ENCODE measurements around the gene TMPRSS4.

Gene TMPRSS4

DNA sequence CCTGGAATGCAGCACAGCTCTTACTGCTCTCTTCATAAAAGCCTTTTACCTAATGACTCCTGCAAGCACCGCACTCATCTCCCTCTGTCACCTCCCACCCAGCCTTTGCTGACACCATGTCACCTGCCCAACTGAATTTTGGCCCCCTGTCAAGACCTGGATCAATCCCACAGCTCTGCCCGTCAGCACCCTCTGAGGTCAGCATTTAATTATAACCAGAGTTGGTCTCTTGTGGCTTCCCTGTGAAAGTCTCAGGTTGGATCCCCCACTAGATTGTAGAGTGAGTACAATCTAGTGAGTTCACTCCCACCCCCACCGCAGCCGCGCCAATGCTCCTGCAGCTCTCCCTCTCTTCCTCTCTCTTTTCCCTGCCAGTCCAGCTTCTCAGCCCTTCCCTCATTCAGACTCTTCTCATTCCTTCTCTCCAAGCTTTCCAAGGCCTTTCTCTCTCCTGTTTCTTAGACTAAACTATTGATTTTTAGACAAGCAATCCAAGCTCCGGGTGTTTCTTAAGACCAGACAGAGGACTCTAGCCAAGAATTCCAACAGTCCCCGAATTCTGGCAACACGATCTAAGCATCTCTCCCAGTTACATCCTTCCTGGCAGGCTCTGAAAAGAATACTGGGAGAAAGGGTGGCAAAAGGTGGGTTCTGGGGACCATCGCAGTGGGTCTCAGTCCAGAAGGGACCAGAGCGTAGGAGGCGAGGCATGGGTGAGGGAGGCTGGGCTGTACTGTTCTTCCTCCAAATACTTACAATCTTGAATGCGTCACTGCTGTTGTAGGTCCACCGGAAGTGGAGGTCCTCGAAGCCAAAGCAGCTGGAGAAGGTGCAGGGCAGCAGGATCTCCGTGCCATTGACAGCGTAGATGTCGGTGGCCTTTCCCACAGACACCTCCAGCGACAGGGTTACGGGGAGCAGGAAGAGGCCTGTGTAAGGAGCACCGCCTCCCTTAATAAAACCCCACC is 67.7 kb downstream of the TMPRSS4 start:
- Mint-ChIP-seq H3K4me3 (no peak overlapping the region), H3K9me3 (no peaks in the 10 kb centered on the region), H3K4me1 (no peaks in the 10 kb centered on the region), H3K27me3 (peaks cover 76% of the 10 kb centered on the region), H3K36me3 (no peaks in the 10 kb centered on the region), H3K27ac (no peak overlapping the region)
- ATAC-seq = no peak

DNA sequence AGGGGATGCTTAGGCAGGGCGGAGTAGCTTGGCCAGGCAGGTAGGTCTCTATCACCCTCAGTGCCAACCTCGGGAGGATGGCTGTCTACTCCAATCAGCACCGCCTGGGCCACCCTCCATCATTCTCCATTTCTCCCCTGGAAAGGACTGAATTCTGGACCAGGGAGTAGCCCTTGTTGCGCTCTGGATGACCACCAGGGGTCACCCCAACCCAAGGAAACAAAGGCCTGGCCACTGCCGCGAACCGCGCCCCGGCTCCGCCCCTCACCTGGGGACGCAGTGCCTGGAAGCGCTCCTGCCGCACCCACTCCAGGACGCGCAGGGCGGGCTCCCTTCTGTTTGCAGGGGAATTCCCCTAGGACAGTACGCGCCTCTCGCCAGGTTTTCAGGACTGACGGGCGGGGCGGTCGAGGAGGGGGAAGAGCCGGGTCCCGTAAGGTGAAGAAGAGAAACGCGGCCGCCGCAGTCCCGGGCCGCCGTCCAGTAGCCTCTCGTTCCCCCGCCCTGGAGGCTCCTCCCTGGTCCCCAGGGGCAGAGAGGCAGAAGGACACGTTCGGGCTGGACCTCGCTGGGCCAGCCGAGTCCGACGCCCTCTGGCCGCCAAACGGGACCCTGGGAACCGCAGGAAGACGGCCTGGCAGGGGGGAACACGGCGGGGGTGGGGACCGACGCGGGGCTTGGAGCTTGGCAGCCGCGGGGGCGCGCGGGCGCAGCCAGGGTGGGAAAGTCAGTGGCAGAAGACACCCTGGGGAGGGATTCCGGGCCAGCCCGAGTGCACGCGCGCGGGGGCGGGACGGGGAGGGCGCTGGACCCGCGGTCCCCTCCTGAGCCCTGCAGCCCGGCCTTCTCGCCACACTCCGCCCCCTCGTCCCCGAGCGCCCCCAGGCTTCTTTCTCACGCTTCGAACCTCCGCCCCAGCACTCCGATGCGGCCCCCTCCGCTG is 68.7 kb downstream of the TMPRSS4 start:
- Mint-ChIP-seq H3K4me1 (no peaks in the 10 kb centered on the region), H3K27ac (peak overlapping the region; percentile 21), H3K36me3 (no peaks in the 10 kb centered on the region), H3K4me3 (peak overlapping the region; percentile 84), H3K27me3 (peaks cover 77% of the 10 kb centered on the region), H3K9me3 (no peaks in the 10 kb centered on the region)
- ATAC-seq = peak; percentile 93

DNA sequence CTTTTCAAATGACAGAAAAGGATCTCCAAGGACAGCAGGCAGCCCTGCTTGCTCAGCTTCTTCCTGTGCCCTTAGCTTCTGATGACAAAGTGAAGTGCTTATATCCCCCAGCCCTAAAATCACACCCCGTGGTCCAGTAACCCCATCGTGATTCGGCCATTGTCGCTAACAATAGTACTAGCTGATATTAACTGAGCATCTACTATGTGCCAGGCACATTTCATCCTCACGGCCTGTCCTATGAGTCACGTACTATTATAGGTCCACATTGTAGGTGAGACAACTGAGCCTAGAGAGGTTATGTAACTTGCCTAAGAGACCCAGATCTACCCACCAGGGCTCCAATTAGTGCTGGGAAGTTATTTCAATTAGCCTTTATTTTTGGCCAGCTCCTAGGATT is 69.7 kb downstream of the TMPRSS4 start:
- no peaks in the 10 kb centered on the region for H3K9me3 Mint-ChIP-seq
- peaks cover 79% of the 10 kb centered on the region for H3K27me3 Mint-ChIP-seq
- H3K27ac Mint-ChIP-seq = no peak overlapping the region
- ATAC-seq = no peak
- no peaks in the 10 kb centered on the region for H3K36me3 Mint-ChIP-seq
- peak overlapping the region; percentile 68 for H3K4me3 Mint-ChIP-seq
- no peaks in the 10 kb centered on the region for H3K4me1 Mint-ChIP-seq

DNA sequence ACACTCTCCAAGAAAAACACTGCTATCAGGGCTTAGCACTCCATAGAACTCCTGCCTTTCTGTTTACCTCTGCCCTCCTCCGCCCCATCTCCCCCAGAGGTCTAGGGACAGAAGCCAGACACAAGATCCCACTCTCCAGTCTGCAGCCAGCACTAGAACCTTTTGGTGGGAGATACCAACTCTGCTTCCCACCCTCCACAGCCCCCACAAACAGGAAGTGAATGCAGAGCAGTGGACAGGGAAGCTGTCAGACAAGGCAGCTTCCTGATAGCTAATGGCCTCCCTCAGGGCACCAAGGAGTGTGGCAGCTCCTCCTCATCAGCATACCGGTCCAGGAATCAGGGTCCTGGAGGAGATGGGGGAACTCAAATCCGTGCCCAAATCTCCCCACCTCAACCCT is 70.6 kb downstream of the TMPRSS4 start:
- Mint-ChIP-seq H3K27ac (no peak overlapping the region), H3K27me3 (peaks cover 77% of the 10 kb centered on the region), H3K36me3 (no peaks in the 10 kb centered on the region), H3K4me3 (no peak overlapping the region), H3K9me3 (no peaks in the 10 kb centered on the region), H3K4me1 (no peaks in the 10 kb centered on the region)
- no peak for ATAC-seq

DNA sequence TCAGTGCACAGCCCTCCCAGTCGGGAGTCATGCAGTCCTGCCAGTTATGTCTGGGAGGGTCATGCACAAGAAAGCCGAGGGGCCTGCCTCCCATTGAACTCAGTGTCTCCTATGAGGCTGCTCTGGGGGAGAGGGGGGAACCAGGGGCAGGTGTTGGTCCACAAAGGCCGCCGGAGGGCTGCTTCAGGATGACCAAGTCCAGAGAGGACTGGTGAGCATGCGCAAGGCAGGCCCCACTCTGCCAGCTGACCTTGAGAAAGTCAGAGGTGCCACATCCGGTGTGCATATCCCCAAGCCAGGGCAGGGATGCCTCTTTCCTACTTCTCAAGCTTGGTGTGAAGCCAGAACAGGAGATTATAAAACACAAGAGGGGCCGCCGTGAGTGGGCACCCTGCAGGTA is 71.4 kb downstream of the TMPRSS4 start:
- Mint-ChIP-seq H3K36me3 (no peaks in the 10 kb centered on the region), H3K4me3 (no peak overlapping the region), H3K27me3 (peaks cover 75% of the 10 kb centered on the region), H3K27ac (no peak overlapping the region), H3K4me1 (peaks cover 2% of the 10 kb centered on the region), H3K9me3 (no peaks in the 10 kb centered on the region)
- ATAC-seq = no peak

DNA sequence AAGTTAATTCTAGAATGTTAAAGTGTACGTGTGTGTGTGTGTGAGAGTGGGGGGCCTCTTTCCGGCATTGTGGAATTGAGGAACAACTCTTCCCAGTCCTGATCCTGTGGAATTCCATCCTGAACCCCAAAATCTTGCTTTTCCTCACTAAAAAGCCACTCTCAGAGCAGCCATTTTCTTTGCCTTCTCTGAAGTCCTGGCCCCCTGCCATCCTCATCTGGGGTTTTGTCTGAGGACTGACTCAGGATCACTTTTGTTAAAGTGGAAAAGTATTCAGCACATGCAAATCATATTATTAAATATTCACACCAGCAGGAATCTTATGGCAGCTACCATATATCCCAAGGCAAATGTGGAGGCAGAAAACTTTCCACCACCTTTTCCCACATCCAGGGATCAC is 72.0 kb downstream of the TMPRSS4 start:
- no peaks in the 10 kb centered on the region for H3K9me3 Mint-ChIP-seq
- peaks cover 9% of the 10 kb centered on the region for H3K4me1 Mint-ChIP-seq
- ATAC-seq = no peak
- H3K4me3 Mint-ChIP-seq = no peak overlapping the region
- peaks cover 75% of the 10 kb centered on the region for H3K27me3 Mint-ChIP-seq
- H3K36me3 Mint-ChIP-seq = no peaks in the 10 kb centered on the region
- H3K27ac Mint-ChIP-seq = no peak overlapping the region

DNA sequence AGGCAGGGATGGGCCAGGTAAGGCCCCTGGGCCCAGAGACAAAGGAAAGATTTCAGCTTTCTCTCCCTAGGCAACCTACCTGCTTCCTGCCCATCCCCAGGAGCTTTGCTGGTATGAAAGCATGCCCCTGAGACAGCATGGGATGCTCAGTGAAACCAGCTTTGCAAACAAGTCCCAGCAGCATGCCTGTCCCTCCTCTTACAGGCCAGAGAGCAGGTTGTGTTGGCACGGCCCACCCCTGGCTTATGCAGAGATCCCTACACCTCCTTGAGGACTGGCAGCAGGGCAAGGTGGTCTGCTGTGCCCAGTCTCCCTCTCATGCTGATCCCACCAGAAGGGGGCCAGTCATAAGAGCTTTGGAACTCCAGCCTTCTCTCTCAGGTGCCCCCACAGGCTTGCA is 72.6 kb downstream of the TMPRSS4 start:
- no peak overlapping the region for H3K4me3 Mint-ChIP-seq
- H3K36me3 Mint-ChIP-seq = no peaks in the 10 kb centered on the region
- no peaks in the 10 kb centered on the region for H3K9me3 Mint-ChIP-seq
- H3K27ac Mint-ChIP-seq = no peak overlapping the region
- ATAC-seq = no peak
- H3K27me3 Mint-ChIP-seq = peaks cover 75% of the 10 kb centered on the region
- peaks cover 11% of the 10 kb centered on the region for H3K4me1 Mint-ChIP-seq

DNA sequence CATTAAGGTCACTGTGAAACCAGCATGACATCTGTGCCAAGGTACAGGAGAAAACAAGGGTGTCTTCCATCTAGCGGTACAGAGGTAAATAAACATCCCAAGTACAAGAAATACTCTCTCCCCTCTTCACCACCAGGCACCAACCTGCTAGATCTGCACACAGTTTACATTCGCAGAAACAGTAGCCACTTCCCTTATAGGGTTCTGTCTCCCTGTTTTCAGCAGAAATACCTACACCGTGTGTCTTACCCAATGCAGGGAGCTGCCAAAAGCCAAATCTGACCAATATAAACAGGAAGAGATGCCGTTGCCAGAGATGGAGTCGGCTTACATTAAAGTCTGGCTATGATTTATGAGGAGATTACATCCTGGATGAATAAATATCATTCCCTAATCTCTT is 74.6 kb downstream of the TMPRSS4 start:
- no peak for ATAC-seq
- H3K4me1 Mint-ChIP-seq = peaks cover 11% of the 10 kb centered on the region
- H3K27me3 Mint-ChIP-seq = peaks cover 86% of the 10 kb centered on the region
- H3K9me3 Mint-ChIP-seq = no peaks in the 10 kb centered on the region
- H3K4me3 Mint-ChIP-seq = no peak overlapping the region
- H3K27ac Mint-ChIP-seq = no peak overlapping the region
- no peaks in the 10 kb centered on the region for H3K36me3 Mint-ChIP-seq

DNA sequence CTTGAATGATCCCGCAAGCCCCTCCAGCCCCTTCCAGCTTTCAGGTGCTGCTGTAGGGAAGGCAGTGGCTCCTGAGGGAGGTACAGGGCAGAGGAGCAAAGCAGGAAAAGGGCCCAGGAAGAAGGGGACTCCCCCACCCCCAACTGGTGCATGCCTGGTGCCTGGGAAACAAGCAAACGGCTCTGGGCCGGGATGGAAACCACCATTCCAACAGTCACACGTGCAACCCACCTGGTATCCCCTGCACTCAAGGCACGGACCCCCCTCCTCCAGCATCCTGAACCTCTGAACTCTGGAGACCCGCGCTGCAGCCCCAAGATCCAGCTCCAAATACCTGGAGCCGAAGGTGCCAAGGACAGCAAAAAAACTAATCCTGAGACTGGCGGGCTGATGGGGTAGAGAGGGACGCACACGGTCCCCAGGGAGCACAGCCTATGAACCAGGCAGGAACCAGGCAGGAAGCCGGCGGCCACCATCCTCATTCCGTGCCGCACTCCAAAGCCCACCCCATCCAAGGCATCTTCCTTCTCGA is 75.2 kb downstream of the TMPRSS4 start:
- Mint-ChIP-seq H3K27me3 (peaks cover 93% of the 10 kb centered on the region), H3K27ac (no peak overlapping the region), H3K4me1 (peaks cover 16% of the 10 kb centered on the region), H3K4me3 (peak overlapping the region; percentile 28), H3K9me3 (no peaks in the 10 kb centered on the region), H3K36me3 (no peaks in the 10 kb centered on the region)
- no peak for ATAC-seq

DNA sequence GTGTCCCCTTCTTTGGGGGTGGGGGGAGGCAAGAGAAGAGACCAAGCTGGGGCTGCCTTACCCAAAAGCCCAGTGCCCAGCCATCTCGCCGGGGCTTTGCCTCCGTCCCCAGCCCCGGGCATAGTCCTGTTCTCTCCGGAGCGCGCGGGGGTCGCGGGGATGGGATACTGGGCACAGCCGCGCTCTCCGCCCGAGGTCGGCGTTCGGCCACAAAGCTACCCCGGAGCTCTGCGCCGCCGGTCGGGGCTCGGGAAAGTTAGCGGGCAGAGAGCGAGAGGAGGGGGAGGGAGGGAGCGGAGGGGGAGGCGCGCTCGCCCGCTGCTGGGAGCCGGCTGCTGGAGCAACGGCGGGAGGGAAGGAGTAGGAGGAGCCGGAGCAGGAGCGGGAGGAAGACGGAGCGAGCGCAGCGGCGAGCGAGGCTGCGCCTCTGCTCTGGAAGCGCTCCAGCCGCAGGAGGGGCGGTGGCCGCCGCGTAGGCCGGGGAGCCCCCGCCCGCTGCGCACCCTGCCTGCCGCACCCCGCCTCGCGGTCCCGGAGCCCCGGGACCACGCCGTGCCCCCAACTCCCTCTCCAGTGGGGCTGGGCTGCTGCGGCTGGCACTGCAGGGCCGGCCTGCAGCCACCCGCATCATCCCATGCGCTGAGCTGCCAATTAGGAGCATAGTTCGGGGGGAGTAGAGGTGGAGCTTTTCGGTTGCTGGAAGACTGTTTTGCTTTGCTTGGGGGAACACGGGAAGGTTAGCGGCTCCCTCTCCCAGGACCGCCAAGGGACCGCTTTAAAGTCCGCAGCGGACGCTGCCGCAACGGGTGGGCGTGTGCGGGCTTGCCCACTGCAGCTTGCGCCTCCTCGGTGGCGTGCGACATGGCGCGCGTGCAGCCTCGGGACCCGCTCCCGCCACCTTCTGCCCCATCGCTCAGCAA is 75.9 kb downstream of the TMPRSS4 start, which contains the start of gene SCN4B:
SCN4B (minus strand) TSS at position 272 of the 920 bp plus-strand sequence; CDS start at position 122, 150 bp downstream.
- no peak for ATAC-seq
- H3K27me3 Mint-ChIP-seq = peaks cover 94% of the 10 kb centered on the region
- peaks cover 16% of the 10 kb centered on the region for H3K4me1 Mint-ChIP-seq
- H3K9me3 Mint-ChIP-seq = no peaks in the 10 kb centered on the region
- H3K4me3 Mint-ChIP-seq = peak within 1 kb of the TSS; percentile 56
- H3K36me3 Mint-ChIP-seq = no peaks in the 10 kb centered on the region
- no peak within 1 kb of the TSS for H3K27ac Mint-ChIP-seq

DNA sequence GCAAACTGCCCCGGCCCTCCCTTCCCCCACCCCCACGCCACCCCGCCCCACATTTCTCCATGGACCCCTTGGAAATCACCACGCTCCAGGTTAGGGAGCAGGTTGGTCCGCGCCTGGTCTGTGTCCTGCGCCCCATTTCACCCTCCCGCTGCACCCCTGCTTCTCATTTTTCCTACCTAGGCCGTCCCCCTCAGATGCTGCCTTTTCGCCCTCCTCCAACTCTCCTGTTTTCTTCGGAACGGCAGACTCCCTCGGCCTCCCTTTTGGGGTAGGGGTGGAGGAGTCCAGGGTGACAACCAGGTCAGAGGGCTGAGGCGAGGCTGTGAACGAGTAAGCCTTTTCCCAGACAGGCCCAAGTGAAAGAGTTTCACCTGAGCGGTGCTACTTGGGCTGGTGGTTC is 76.6 kb downstream of the TMPRSS4 start:
- Mint-ChIP-seq H3K27ac (no peak overlapping the region), H3K4me3 (peak overlapping the region; percentile 56), H3K27me3 (peaks cover 93% of the 10 kb centered on the region), H3K9me3 (no peaks in the 10 kb centered on the region), H3K4me1 (peaks cover 16% of the 10 kb centered on the region), H3K36me3 (no peaks in the 10 kb centered on the region)
- ATAC-seq = no peak

DNA sequence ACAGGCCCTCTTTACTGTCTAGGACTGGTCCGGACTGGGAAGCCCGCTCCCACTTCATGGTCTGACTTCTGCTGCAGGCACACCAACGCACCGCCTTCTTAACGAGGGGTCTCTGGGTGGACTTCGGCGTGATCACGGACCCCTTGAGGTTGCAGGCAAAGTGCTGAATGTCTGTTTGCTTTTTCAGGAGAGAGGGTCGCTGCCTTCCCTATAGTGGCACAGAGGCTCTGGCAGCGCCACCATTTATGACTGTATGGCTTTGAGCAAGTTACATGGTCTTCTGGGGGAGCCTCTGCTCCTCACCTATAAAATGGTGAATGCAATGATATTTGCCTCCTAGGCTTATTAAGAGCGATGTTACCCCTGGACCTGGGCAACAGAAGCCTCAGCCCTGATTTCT is 77.1 kb downstream of the TMPRSS4 start:
- H3K9me3 Mint-ChIP-seq = no peaks in the 10 kb centered on the region
- no peak overlapping the region for H3K27ac Mint-ChIP-seq
- H3K4me1 Mint-ChIP-seq = peaks cover 16% of the 10 kb centered on the region
- H3K27me3 Mint-ChIP-seq = peaks cover 93% of the 10 kb centered on the region
- H3K36me3 Mint-ChIP-seq = no peaks in the 10 kb centered on the region
- H3K4me3 Mint-ChIP-seq = peak overlapping the region; percentile 56
- ATAC-seq = no peak

DNA sequence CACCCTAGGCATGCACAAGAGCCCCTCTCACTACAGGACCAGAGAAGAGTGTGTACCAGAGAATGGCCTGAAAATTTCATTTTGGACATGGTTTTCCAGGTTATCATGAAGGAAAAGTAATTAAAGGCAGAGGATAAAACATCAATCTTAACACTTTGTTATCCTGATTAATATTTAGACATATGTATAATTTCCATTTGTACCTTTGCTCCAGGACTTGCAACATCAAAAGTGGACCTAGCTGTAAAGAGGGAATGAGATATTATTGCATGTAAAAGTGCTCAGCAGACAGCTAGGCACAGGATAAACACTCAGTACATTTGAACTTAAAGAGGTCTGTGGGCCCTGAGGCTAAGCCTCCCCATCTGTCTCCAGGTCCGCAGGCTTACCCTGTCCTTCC is 77.8 kb downstream of the TMPRSS4 start:
- no peaks in the 10 kb centered on the region for H3K36me3 Mint-ChIP-seq
- no peak overlapping the region for H3K4me3 Mint-ChIP-seq
- no peak for ATAC-seq
- no peak overlapping the region for H3K27ac Mint-ChIP-seq
- H3K9me3 Mint-ChIP-seq = no peaks in the 10 kb centered on the region
- peaks cover 96% of the 10 kb centered on the region for H3K27me3 Mint-ChIP-seq
- H3K4me1 Mint-ChIP-seq = peaks cover 16% of the 10 kb centered on the region

DNA sequence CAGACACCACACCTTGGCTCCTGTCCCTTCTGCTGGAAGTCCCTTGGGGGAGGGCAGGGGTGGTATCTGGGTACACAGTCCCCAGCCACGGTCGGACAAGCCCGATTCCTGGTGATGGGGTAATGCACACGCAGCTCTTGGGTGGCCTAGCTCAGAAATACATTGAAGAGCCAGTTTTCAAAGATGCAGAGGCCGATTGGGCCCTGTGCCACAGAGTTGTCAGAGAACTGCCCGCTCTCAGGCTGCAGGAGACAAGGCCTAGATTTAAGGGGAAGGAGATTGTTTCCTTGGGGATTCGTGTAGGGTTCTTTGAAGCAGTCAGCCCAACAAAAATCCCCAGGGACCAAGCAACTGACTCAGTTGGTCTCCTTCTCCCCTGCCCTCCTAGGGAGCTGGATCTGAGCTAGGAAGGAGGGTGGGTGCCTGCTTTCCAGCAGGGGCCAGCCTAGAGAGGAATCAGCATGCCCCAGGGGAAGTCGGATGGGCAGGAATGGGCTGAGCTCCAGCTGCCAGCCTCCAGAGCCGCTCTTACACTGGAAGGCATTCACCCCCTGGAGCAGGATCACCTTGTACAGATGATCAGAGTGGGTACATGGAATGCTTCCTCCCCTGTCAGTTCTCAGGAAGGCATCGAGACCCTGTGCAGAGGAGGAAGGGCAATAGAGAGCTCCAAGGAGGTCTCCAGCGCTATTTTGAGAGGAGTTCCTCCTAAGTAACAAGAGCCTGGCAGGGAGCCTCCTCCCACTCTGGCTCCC is 79.1 kb downstream of the TMPRSS4 start:
- Mint-ChIP-seq H3K27ac (no peak overlapping the region), H3K4me1 (peaks cover 16% of the 10 kb centered on the region), H3K4me3 (no peak overlapping the region), H3K27me3 (peaks cover 89% of the 10 kb centered on the region), H3K9me3 (no peaks in the 10 kb centered on the region), H3K36me3 (no peaks in the 10 kb centered on the region)
- no peak for ATAC-seq
